Measurements from ENCODE around the gene NGEF. TPM values are rescaled to one million over a fixed set of nuclear protein-coding genes. Genes with fewer than 3 reads are reported as not detected.

NGEF gene
- total and polyA plus RNA-seq, 8 donors = 0.26 to 3.6 (median 1.4) TPM

DNA sequence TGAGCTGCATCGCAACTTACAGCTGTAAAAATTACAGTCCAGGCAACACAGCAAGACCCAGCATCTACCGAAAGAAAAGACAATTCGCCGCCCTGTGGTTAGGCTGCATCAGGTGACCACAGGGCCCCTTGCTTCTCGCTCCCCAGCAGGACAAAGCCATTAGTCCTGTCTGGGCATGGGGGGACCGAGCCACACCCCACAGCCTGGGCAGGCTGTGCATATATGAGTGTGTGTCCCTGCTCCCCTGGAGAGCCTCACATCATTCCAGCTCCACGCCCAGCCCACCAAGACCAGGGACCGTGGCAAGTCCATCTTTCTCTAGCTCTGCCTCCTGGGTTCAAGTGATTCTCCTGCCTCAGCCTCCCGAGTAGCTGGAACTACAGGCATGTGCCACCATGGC lies 109.1 kb downstream of the NGEF start:
- H3K27ac ChIP-seq = no peak overlapping the region
- H3K4me1 ChIP-seq = no peaks in the 10 kb centered on the region
- peaks cover 2 to 28% of the 10 kb centered on the region in 2 donors for H3K27me3 ChIP-seq
- DNase-seq (peak in 1 of 4 donors; percentile 50), ATAC-seq (no peak)
- H3K36me3 ChIP-seq = no peaks in the 10 kb centered on the region
- no peak overlapping the region for H3K4me3 ChIP-seq
- TF ChIP-seq, protein P1, sequence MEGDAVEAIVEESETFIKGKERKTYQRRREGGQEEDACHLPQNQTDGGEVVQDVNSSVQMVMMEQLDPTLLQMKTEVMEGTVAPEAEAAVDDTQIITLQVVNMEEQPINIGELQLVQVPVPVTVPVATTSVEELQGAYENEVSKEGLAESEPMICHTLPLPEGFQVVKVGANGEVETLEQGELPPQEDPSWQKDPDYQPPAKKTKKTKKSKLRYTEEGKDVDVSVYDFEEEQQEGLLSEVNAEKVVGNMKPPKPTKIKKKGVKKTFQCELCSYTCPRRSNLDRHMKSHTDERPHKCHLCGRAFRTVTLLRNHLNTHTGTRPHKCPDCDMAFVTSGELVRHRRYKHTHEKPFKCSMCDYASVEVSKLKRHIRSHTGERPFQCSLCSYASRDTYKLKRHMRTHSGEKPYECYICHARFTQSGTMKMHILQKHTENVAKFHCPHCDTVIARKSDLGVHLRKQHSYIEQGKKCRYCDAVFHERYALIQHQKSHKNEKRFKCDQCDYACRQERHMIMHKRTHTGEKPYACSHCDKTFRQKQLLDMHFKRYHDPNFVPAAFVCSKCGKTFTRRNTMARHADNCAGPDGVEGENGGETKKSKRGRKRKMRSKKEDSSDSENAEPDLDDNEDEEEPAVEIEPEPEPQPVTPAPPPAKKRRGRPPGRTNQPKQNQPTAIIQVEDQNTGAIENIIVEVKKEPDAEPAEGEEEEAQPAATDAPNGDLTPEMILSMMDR (IDR thresholded peaks at IDR 0.05) = no peak
- intact Hi-C loops (cut with DNase I) = no loop called here
- H3K9me3 ChIP-seq = no peaks in the 10 kb centered on the region

DNA sequence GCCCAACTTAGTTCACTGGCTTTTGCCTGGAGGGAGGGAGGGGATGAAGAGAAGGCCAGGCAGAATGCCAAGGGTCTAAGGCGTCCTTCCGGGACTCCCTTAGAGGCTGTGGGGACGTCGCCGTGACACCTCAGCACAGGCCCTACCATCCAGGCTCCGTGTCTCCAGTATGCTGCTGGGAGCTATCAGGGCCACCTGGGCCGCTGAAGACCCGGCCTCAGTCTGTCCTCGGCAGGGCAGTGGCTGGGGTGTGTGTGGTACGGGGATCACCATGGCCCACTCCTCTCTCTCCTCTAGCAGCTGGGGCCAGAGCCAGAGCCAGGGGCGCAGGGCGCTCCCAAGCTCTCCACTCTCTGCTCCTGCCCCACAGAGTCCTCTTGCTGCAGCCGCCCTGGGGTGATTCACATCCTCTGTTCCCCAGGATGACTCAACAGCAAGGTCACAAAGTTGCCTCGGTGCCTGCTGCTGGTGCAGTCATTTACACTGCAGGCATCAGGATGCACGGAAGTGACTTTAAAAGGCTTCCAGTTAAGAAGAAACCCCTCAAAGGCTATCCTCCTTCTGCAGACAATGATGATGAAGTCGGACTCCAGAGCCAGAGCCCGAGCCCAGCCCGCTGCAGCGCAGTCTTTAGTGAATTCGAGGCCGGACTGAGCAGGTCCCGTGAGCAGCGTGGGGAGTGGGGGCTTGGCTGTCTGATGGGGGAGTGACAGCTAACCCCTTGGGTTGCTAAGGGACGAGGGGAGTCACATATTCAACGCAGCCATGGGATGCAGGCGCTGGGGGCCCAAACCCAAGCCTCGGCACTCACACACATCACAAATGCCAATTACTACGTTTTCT lies 111.1 kb downstream of the NGEF start:
- peak in 2 of 4 donors; percentile 13 to 59 for DNase-seq
- peak; percentile 70 for ATAC-seq
- H3K36me3 ChIP-seq = no peaks in the 10 kb centered on the region
- intact Hi-C loops (cut with DNase I) = no loop called here
- peaks cover 0 to 21% of the 10 kb centered on the region in 2 donors for H3K27me3 ChIP-seq
- H3K4me1 ChIP-seq = no peaks in the 10 kb centered on the region
- TF ChIP-seq, protein P1 (IDR thresholded peaks at IDR 0.05) = no peak
- no peaks in the 10 kb centered on the region for H3K9me3 ChIP-seq
- H3K4me3 ChIP-seq = no peak overlapping the region
- H3K27ac ChIP-seq = no peak overlapping the region

DNA sequence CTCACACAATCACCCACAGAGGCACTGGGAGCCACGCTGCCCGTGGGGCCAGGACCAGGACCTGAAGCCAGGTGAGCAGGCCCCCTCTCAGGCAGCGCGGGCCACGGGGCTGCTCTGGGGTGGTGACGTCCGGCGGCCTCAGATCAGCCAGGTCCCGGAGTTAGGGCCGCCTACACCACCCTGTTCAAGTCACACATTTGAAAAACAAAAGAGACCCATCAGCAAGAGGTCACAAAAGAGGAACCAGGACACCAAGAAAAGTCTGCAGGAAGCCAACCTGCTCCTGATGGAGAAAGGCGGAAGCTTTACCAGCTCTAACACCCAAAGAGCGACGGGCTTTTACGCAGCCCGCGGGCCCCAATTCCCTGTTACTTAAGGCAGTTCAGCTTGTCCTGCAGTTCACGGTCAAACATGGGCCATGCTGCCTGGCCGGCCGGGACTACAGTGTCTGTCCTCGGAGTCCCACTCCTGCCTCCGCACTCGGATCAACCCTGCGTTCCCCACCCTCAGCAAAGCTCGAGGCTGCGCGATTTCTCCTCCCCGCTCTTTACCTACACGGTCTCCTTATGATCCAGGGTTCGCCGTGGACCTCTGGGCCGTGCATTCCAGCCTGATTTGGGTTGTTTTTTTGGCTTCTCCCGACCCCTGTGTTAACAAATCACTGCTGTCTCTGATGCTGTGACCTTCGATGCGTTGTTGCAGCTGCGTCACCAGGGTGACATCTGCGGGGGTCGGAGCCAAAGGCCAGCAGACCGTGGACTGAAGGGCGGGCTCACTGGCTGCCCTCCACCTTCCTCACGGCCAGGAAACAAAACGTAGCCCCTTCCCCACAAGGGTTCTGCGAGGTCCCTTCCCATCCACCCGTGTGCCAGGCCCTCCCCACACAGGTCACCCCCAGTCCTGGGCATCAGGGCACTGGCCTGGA lies 112.0 kb downstream of the NGEF start:
- no peaks in the 10 kb centered on the region for H3K4me1 ChIP-seq
- ATAC-seq = no peak
- H3K27ac ChIP-seq = no peak overlapping the region
- no peak overlapping the region for H3K4me3 ChIP-seq
- intact Hi-C loops (cut with DNase I) = no loop called here
- peak in 1 of 4 donors; percentile 70 for DNase-seq
- H3K27me3 ChIP-seq = peaks cover 0 to 21% of the 10 kb centered on the region in 2 donors
- H3K9me3 ChIP-seq = no peaks in the 10 kb centered on the region
- no peaks in the 10 kb centered on the region for H3K36me3 ChIP-seq
- TF ChIP-seq, protein P1 (IDR thresholded peaks at IDR 0.05) = no peak

DNA sequence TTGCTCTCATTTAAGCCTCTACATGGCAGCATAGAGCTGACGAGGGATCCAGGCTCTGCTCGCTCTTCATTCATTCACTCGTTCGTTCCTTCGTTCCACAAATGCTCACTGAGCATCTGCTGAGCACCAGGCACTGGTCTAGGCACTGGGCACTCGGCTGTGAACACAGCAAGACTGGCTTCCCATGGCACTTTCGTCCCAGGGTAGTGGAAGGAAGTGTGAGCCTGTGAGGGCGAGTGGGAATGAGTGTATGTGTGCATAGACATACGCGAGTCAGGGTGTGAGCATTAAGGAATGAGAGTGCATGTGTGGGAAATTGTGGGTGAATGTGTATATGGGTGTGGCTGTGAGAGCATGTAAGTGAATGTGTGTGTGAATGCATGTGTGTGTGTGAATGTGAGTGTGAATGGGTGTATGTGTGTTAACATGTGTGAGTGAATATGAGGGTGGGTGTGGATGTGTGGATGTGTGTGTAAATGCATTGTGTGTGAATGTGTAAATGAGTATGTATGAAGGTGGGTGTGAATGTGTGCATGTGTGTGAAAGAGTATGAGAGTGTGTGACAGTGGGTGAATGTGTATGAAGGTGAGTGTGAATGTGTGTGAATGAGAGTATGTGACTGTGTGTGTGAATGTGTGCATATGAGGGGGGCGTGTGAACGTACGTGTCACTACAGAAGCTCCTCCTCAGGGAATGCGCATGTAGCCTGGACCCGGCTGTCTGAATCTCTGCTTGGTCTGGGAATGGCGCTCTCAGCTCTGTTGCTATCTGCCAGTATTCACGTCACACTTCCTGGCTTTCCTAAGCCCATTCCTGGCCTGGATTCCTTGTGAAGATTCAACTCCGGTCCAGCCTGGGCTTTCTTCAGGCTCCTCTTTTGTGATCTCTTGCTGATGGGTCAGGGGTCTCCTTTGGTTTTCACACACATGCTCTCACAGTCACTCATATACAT lies 114.2 kb downstream of the NGEF start:
- Histone ChIP-seq H3K4me1 (no peaks in the 10 kb centered on the region), H3K9me3 (no peaks in the 10 kb centered on the region), H3K36me3 (no peaks in the 10 kb centered on the region), H3K27ac (no peak overlapping the region), H3K27me3 (peaks cover 0 to 24% of the 10 kb centered on the region in 2 donors), H3K4me3 (no peak overlapping the region)
- DNase-seq (peak in 3 of 4 donors; percentile 13 to 82 (median 48)), ATAC-seq (peak; percentile 35)
- TF ChIP-seq, protein P1 (IDR thresholded peaks at IDR 0.05) = no peak
- intact Hi-C loops (cut with DNase I) = no loop called here

Data from left lung (tissue), 10 donors.